ENCODE data around the gene R3HDM2. TPM values are rescaled to one million over a fixed set of nuclear protein-coding genes. Genes with fewer than 3 reads are reported as not detected.
A peak's percentile ranks its signal among the peaks of the same experiment; 100 is the strongest.
"Not testable (repeated sequence)": the region's sequence is repeated elsewhere in the genome, so short reads cannot be mapped to it uniquely, and the experiment has no call there.

The R3HDM2 gene
- total RNA-seq, 1 experiment from 2014 or later, result 64.0 TPM

- H3K4me3 ChIP-seq (ENCODE audit: low read depth, low read length, poor library complexity, severe bottlenecking), result no peak overlapping the region
- peaks cover 5% of the 10 kb centered on the region for H3K4me1 ChIP-seq (ENCODE audit: insufficient read depth, low read length, poor library complexity, severe bottlenecking)
- CTCF ChIA-PET, result no interaction called here
- H3K27ac ChIP-seq (ENCODE audit: low read depth, low read length, poor library complexity, severe bottlenecking), result no peak overlapping the region
- BruUV-seq (replicated peaks), result no TSS peak
- H3K27me3 ChIP-seq (replicated peaks; ENCODE audit: insufficient read depth, low read depth, low read length, poor library complexity), result no peaks in the 10 kb centered on the region
- no peaks in the 10 kb centered on the region for H3K36me3 ChIP-seq (ENCODE audit: insufficient read depth, low read length, poor library complexity, severe bottlenecking)
- no peaks in the 10 kb centered on the region for H3K9me3 ChIP-seq (ENCODE audit: low read depth, low read length, poor library complexity, severe bottlenecking)
- intact Hi-C loops (cut with micrococcal nuclease; ENCODE audit: unreplicated experiment), result no loop called here
- TF ChIP-seq CTCF (conservative IDR thresholded peaks at IDR 0.05; ENCODE audit: low read depth, low read length) (no peak), EZH2 (IDR thresholded peaks at IDR 0.05; ENCODE audit: borderline replicate concordance, low read depth, low read length, poor library complexity, severe bottlenecking) (no peak)
- POLR2A ChIA-PET (ENCODE audit: low non-redundant PET), result no interaction called here
- DNase-seq (ENCODE audit: low spot score), result no peak
These were observed 110.2 kb downstream of the R3HDM2 start for GRCh38 chr12:57320639-57321038.

- BruUV-seq (replicated peaks), result no TSS peak
These were observed 111.0 kb downstream of the R3HDM2 start for GRCh38 chr12:57319678-57320469.

GRCh38 chr12:57315681-57316080 lies 115.2 kb downstream of the R3HDM2 start:
- H3K27me3 ChIP-seq (replicated peaks; ENCODE audit: insufficient read depth, low read depth, low read length, poor library complexity), result no peaks in the 10 kb centered on the region
- no peaks in the 10 kb centered on the region for H3K9me3 ChIP-seq (ENCODE audit: low read depth, low read length, poor library complexity, severe bottlenecking)
- ChIA-PET CTCF (no interaction called here), POLR2A (ENCODE audit: low non-redundant PET) (no interaction called here)
- DNase-seq (ENCODE audit: low spot score), result no peak
- no TSS peak for BruUV-seq (replicated peaks)
- H3K4me1 ChIP-seq (ENCODE audit: insufficient read depth, low read length, poor library complexity, severe bottlenecking), result peaks cover 5% of the 10 kb centered on the region
- no peak overlapping the region for H3K4me3 ChIP-seq (ENCODE audit: low read depth, low read length, poor library complexity, severe bottlenecking)
- intact Hi-C loops (cut with micrococcal nuclease; ENCODE audit: unreplicated experiment), result no loop called here
- TF ChIP-seq CTCF (conservative IDR thresholded peaks at IDR 0.05; ENCODE audit: low read depth, low read length) (no peak), EZH2 (IDR thresholded peaks at IDR 0.05; ENCODE audit: borderline replicate concordance, low read depth, low read length, poor library complexity, severe bottlenecking) (no peak)
- no peaks in the 10 kb centered on the region for H3K36me3 ChIP-seq (ENCODE audit: insufficient read depth, low read length, poor library complexity, severe bottlenecking)
- H3K27ac ChIP-seq (ENCODE audit: low read depth, low read length, poor library complexity, severe bottlenecking), result no peak overlapping the region

More at GRCh38 chr12:57319678-57320469, 111.0 kb downstream of the R3HDM2 start:
- ChIA-PET POLR2A (ENCODE audit: low non-redundant PET) (no interaction called here), CTCF (interaction anchor here (1.0 kb wide), 1 partner anchor 12 kb away, joined by 3 read pairs; no protein-coding TSS in a partner anchor)
- intact Hi-C loops (cut with micrococcal nuclease; ENCODE audit: unreplicated experiment), result no loop called here
- H3K27me3 ChIP-seq (replicated peaks; ENCODE audit: insufficient read depth, low read depth, low read length, poor library complexity), result no peaks in the 10 kb centered on the region
- no peaks in the 10 kb centered on the region for H3K9me3 ChIP-seq (ENCODE audit: low read depth, low read length, poor library complexity, severe bottlenecking)
- H3K27ac ChIP-seq (ENCODE audit: low read depth, low read length, poor library complexity, severe bottlenecking), result peak overlapping the region; percentile 40
- TF ChIP-seq CTCF (conservative IDR thresholded peaks at IDR 0.05; ENCODE audit: low read depth, low read length) (no peak), EZH2 (IDR thresholded peaks at IDR 0.05; ENCODE audit: borderline replicate concordance, low read depth, low read length, poor library complexity, severe bottlenecking) (no peak)
- H3K36me3 ChIP-seq (ENCODE audit: insufficient read depth, low read length, poor library complexity, severe bottlenecking), result no peaks in the 10 kb centered on the region
- H3K4me3 ChIP-seq (ENCODE audit: low read depth, low read length, poor library complexity, severe bottlenecking), result no peak overlapping the region
- DNase-seq (ENCODE audit: low spot score), result no peak
- peaks cover 5% of the 10 kb centered on the region for H3K4me1 ChIP-seq (ENCODE audit: insufficient read depth, low read length, poor library complexity, severe bottlenecking)

GRCh38 chr12:57312287-57312686 lies 118.6 kb downstream of the R3HDM2 start:
- H3K27me3 ChIP-seq (replicated peaks; ENCODE audit: insufficient read depth, low read depth, low read length, poor library complexity); H3K27ac ChIP-seq (ENCODE audit: low read depth, low read length, poor library complexity, severe bottlenecking); intact Hi-C loops (cut with micrococcal nuclease; ENCODE audit: unreplicated experiment); DNase-seq (ENCODE audit: low spot score); BruUV-seq (replicated peaks); H3K36me3 ChIP-seq (ENCODE audit: insufficient read depth, low read length, poor library complexity, severe bottlenecking); POLR2A ChIA-PET (ENCODE audit: low non-redundant PET); H3K4me1 ChIP-seq (ENCODE audit: insufficient read depth, low read length, poor library complexity, severe bottlenecking); H3K9me3 ChIP-seq (ENCODE audit: low read depth, low read length, poor library complexity, severe bottlenecking); CTCF ChIA-PET; H3K4me3 ChIP-seq (ENCODE audit: low read depth, low read length, poor library complexity, severe bottlenecking): not testable (repeated sequence)

All from A673 (cell line).